Spinal cord (tissue), 10 donors: ENCODE measurements around the gene HIP1R. TPM values are rescaled to one million over a fixed set of nuclear protein-coding genes. Genes with fewer than 3 reads are reported as not detected.
"Not testable (repeated sequence)": the region's sequence is repeated elsewhere in the genome, so short reads cannot be mapped to it uniquely, and the experiment has no call there.

ENCODE experiments used
- DNase-seq, 6 donors: peaks; one replicate each; pipeline versions ENCODE4 v3.0.0 to v3.0.0-alpha.2; 2013 to 2015; ENCODE audit warnings: low spot score in 6 of 6, low read depth in 4 of 6
- H3K27ac ChIP-seq: one replicate; pipeline ENCODE4 v1.5.1; 2013; ENCODE audit warnings: low read depth, low read length, control low read depth
- H3K27me3 ChIP-seq: one replicate; pipeline ENCODE4 v1.6.1; 2013; ENCODE audit warnings: low read length; ENCODE audit not compliant: control insufficient read depth, insufficient read depth
- H3K36me3 ChIP-seq: one replicate; pipeline ENCODE4 v1.6.1; 2013; ENCODE audit warnings: low read length; ENCODE audit not compliant: control insufficient read depth, insufficient read depth
- H3K4me1 ChIP-seq: one replicate; pipeline ENCODE4 v1.6.1; 2013; ENCODE audit warnings: low read length; ENCODE audit not compliant: control insufficient read depth, insufficient read depth
- H3K4me3 ChIP-seq: one replicate; pipeline ENCODE4 v1.5.1; 2013; ENCODE audit warnings: low read depth, low read length, control low read depth
- H3K9me3 ChIP-seq: one replicate; pipeline ENCODE4 v1.6.1; 2013; ENCODE audit warnings: low read length; ENCODE audit not compliant: control insufficient read depth, insufficient read depth
- WGBS: methylation state at CpG from one replicate; pipeline ENCODE4 v1.1.5; 2013; ENCODE audit warnings: missing lambda C conversion rate; ENCODE audit not compliant: insufficient coverage; 5-methylcytosine and 5-hydroxymethylcytosine counted together
- polyA plus RNA-seq, 2 donors: library from polyadenylated mRNA; unstranded; fragments of 120-200 nt; gene quantifications; one replicate each; pipeline ENCODE4 v1.2.1, GENCODE V29; 2013; ENCODE audit not compliant: insufficient read length in 2 of 2
- total RNA-seq, 2 donors: library from RNA; depleted of rRNA in 1 of 2; stranded (reverse); fragments of 120-200 nt in 1 of 2; fragments of >200 nt in 1 of 2; gene quantifications; one replicate each; pipeline versions ENCODE4 v1.2.3 to v1.2.4, GENCODE V29; 2013 to 2014
- donor health status: healthy.

HIP1R gene
- total and polyA plus RNA-seq, 4 donors = 37.5 to 71.4 (median 49.8) TPM

- not testable (repeated sequence) for H3K36me3 ChIP-seq, H3K27ac ChIP-seq, DNase-seq, H3K9me3 ChIP-seq, H3K4me3 ChIP-seq, H3K4me1 ChIP-seq, H3K27me3 ChIP-seq
- 100% methylated on average over 2 of the region's 9 CpGs for WGBS
Measured at GRCh38 chr12:122804957-122805356, 30.3 kb upstream of the HIP1R start.

GRCh38 chr12:122807651-122808050 is 27.6 kb upstream of the HIP1R start:
- Histone ChIP-seq H3K4me3 (no peak overlapping the region), H3K27me3 (no peaks in the 10 kb centered on the region), H3K4me1 (no peaks in the 10 kb centered on the region), H3K27ac (no peak overlapping the region), H3K36me3 (peaks cover 2% of the 10 kb centered on the region), H3K9me3 (no peaks in the 10 kb centered on the region)
- WGBS = 67% methylated on average over 1 of the region's 1 CpG
- no peak for DNase-seq

- H3K9me3 ChIP-seq = no peaks in the 10 kb centered on the region
- no peaks in the 10 kb centered on the region for H3K27me3 ChIP-seq
- no CpG with 5 or more reads among the region's 3 CpGs for WGBS
- no peak overlapping the region for H3K27ac ChIP-seq
- no peak for DNase-seq
- no peak overlapping the region for H3K4me3 ChIP-seq
- H3K4me1 ChIP-seq = no peaks in the 10 kb centered on the region
- H3K36me3 ChIP-seq = peaks cover 2% of the 10 kb centered on the region
Measured at GRCh38 chr12:122811777-122812176, 23.5 kb upstream of the HIP1R start.

- Histone ChIP-seq H3K27ac (no peak overlapping the region), H3K9me3 (no peaks in the 10 kb centered on the region), H3K4me1 (no peaks in the 10 kb centered on the region), H3K4me3 (no peak overlapping the region), H3K27me3 (no peaks in the 10 kb centered on the region), H3K36me3 (no peaks in the 10 kb centered on the region)
- WGBS = 90% methylated on average over 7 of the region's 10 CpGs
- DNase-seq = no peak
Measured at GRCh38 chr12:122813310-122813713, 21.9 kb upstream of the HIP1R start.

GRCh38 chr12:122819209-122819785 is 16.0 kb upstream of the HIP1R start:
- Histone ChIP-seq H3K9me3 (no peaks in the 10 kb centered on the region), H3K36me3 (no peaks in the 10 kb centered on the region), H3K27me3 (no peaks in the 10 kb centered on the region), H3K27ac (no peak overlapping the region), H3K4me3 (no peak overlapping the region), H3K4me1 (peaks cover 8% of the 10 kb centered on the region)
- WGBS = 34% methylated on average over 6 of the region's 10 CpGs
- peak in 2 of 6 donors; percentile 73 to 86 for DNase-seq

DNA sequence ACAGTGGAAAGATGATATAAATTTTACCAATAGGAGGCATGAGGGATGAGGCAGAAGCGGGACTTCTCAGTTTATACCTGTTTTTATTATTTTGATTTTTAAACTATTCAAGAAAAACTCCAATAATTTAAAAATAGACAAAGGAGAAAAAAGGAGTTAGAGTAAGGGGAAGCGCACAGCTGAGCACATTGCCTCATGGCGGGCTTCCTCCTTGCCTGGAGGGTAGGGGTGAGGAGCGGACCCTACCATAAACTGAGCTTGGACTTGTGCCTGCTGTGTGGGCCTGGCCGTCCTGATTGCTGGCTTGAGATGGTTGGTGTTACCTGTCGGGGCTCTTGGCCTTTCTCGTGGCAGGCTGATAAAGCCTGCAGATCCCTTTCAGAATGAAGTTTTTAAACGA is 15.1 kb upstream of the HIP1R start:
- no peak for DNase-seq
- whole genome bisulfite sequencing = 92% methylated on average over 6 of the region's 8 CpGs
- H3K4me1 ChIP-seq = peaks cover 8% of the 10 kb centered on the region
- no peak overlapping the region for H3K27ac ChIP-seq
- no peaks in the 10 kb centered on the region for H3K9me3 ChIP-seq
- H3K4me3 ChIP-seq = no peak overlapping the region
- H3K36me3 ChIP-seq = no peaks in the 10 kb centered on the region
- H3K27me3 ChIP-seq = no peaks in the 10 kb centered on the region

DNA sequence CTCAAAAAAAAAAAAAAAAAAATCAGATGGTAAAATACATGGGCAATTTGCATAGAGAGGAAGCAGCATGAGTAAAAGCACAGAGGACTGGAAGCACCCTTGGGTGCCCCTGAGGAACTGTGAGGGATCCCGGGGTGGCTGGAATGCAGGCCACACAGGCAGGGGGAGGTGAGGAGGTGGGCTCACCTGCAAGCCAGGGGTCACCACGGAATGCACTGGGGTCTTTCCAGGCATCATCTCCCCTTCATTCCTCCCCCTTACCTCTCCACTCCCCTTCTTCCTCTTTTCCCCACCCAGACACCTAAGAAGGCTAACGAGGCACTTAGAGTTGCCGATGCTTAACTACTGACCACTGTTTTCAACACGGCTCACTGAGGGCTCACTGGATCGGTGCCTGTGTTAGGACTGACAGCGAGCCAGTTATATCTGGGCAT is 14.4 kb upstream of the HIP1R start:
- no peaks in the 10 kb centered on the region for H3K27me3 ChIP-seq
- no peaks in the 10 kb centered on the region for H3K9me3 ChIP-seq
- peaks cover 8% of the 10 kb centered on the region for H3K4me1 ChIP-seq
- no peak for DNase-seq
- WGBS = 57% methylated on average over 6 of the region's 7 CpGs
- no peak overlapping the region for H3K27ac ChIP-seq
- H3K36me3 ChIP-seq = no peaks in the 10 kb centered on the region
- no peak overlapping the region for H3K4me3 ChIP-seq

DNA sequence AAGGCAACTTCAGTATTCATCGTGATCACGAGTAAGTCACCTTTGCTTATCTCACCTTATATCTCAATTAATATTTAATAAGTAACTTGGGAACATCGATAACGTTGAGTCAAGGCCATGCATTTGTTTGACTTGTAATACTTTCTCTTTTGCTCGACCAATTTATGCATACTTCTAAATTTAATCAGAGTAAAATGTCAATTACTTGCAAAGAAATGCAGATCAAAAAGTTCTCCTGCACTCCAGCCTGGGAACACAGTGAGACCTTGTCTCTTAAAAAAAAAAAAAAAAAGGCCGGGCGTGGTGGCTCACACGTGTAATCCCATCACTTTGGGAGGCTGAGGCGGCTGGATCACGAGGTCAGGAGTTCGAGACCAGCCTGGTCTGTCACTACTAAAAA is 11.8 kb upstream of the HIP1R start:
- no peak overlapping the region for H3K4me3 ChIP-seq
- no peaks in the 10 kb centered on the region for H3K36me3 ChIP-seq
- no CpG with 5 or more reads among the region's 11 CpGs for WGBS

DNA sequence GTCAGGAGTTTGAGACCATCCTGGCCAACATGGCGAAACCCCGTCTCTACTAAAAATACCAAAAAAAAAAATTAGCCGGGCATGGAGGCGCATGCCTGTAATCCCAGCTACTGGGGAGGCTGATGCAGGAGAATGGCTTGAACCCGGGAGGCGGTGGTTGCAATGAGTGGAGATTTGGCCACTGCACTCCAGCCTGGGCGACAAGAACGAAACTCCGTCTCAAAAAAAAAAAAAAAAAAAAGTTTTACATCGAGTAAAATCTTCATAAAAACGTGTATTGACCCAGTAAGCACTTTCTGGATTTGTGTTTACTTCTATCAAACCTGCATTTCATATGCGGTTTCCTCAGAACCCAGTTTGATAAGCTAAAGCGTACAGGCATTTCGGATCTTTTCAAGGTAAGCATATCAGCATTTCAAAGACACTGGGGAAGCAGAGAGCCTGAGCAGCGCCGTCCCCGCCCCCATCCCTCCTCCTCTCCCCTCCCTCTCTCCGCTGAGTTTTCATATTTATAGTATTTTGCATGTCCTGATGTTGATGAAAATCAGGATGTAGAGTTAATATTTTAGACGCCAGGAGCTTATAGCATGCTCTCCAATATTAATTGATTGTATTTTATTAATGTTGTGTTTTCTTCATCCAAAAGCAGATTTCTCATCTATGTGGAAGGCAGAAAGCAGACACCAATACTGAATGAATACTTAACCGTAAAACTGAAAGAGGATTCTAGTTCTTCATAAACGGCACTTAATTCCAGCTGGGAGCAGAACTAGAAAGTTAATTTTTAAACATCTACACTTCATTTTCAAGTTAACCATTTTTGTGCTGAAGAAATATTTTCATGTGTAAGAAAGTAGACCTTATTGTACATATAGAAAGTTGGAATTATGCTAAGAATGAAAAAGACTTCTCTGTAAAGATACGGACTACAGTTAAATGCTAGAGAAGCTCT is 9.2 kb upstream of the HIP1R start:
- 50% methylated on average over 7 of the region's 22 CpGs for WGBS
- Histone ChIP-seq H3K27ac (no peak overlapping the region), H3K27me3 (no peaks in the 10 kb centered on the region), H3K9me3 (no peaks in the 10 kb centered on the region), H3K4me3 (peak overlapping the region; percentile 24), H3K36me3 (no peaks in the 10 kb centered on the region), H3K4me1 (no peaks in the 10 kb centered on the region)
- DNase-seq = peak in 1 of 6 donors; percentile 50

More for the DNA sequence above, 11.8 kb upstream of the HIP1R start:
- Histone ChIP-seq H3K27me3 (no peaks in the 10 kb centered on the region), H3K9me3 (no peaks in the 10 kb centered on the region), H3K27ac (no peak overlapping the region), H3K4me1 (peaks cover 8% of the 10 kb centered on the region)
- DNase-seq = no peak

- no peak overlapping the region for H3K27ac ChIP-seq
- 40% methylated on average over 1 of the region's 5 CpGs for WGBS
- H3K36me3 ChIP-seq = no peaks in the 10 kb centered on the region
- no peaks in the 10 kb centered on the region for H3K9me3 ChIP-seq
- DNase-seq = no peak
- H3K27me3 ChIP-seq = no peaks in the 10 kb centered on the region
- no peak overlapping the region for H3K4me3 ChIP-seq
- H3K4me1 ChIP-seq = no peaks in the 10 kb centered on the region
Measured at GRCh38 chr12:122827258-122827657, 8.0 kb upstream of the HIP1R start.
